WTC11 (cell line): ENCODE measurements around the gene ZNF358. TPM values are rescaled to one million over a fixed set of nuclear protein-coding genes. Genes with fewer than 3 reads are reported as not detected.

Experiments used
- ATAC-seq: fragments of 200-7000 bp; cut with Tn5 transposase; 2 replicates; pipeline ENCODE4 v1.10.0; 2021; ENCODE audit warnings: mild to moderate bottlenecking, moderate library complexity
- CTCF ChIA-PET: fragments of 300-600 bp; sonication (Branson Sonifier 250); formaldehyde crosslinking; loops from one replicate; lab custom pipeline; 2021; ENCODE audit warnings: antibody characterized with exemption; lab: Charles Lee
- POLR2A ChIA-PET: fragments of 350-600 bp; sonication (Branson Sonifier 250); formaldehyde crosslinking; loops from one replicate; lab custom pipeline; 2021; ENCODE audit warnings: antibody characterized with exemption; lab: Charles Lee
- DNase-seq: peaks from one replicate; pipeline ENCODE4 v3.0.0; 2021; ENCODE audit warnings: low spot score
- H3K27ac Mint-ChIP-seq: 2 replicates; pipeline ENCODE4 v1.8.0; 2021; ENCODE audit warnings: mixed read lengths
- H3K27me3 Mint-ChIP-seq: 2 replicates; pipeline ENCODE4 v1.8.0; 2021; ENCODE audit warnings: low read depth, mild to moderate bottlenecking, moderate library complexity, mixed read lengths
- H3K36me3 Mint-ChIP-seq: 2 replicates; pipeline ENCODE4 v1.8.0; 2021; ENCODE audit warnings: mixed read lengths
- H3K4me1 Mint-ChIP-seq: 2 replicates; pipeline ENCODE4 v1.8.0; 2022; ENCODE audit warnings: mixed read lengths
- H3K4me3 Mint-ChIP-seq: 2 replicates; pipeline ENCODE4 v1.8.0; 2021; ENCODE audit warnings: mild to moderate bottlenecking, moderate library complexity, mixed read lengths
- H3K9me3 Mint-ChIP-seq: 2 replicates; pipeline ENCODE4 v1.8.0; 2021; ENCODE audit warnings: mixed read lengths
- CREB1 ChIP-seq: sonication (generic); formaldehyde crosslinking; IDR thresholded peaks from 2 replicates; pipeline ENCODE4 v1.8.0; 2023; ENCODE audit warnings: mild to moderate bottlenecking, missing genetic modification reagents
- ESRRA ChIP-seq: sonication (generic); formaldehyde crosslinking; IDR thresholded peaks from 2 replicates; pipeline ENCODE4 v1.8.1; 2022; ENCODE audit warnings: mild to moderate bottlenecking, missing genetic modification reagents, borderline replicate concordance
- ETV6 ChIP-seq: sonication (generic); formaldehyde crosslinking; IDR thresholded peaks from 2 replicates; pipeline ENCODE4 v1.8.1; 2022; ENCODE audit warnings: mild to moderate bottlenecking, missing genetic modification reagents
- FOXK1 ChIP-seq: sonication (generic); formaldehyde crosslinking; IDR thresholded peaks from 2 replicates; pipeline ENCODE4 v1.8.0; 2022; ENCODE audit warnings: mild to moderate bottlenecking, moderate library complexity, missing genetic modification reagents
- GABPB1 ChIP-seq: sonication (generic); formaldehyde crosslinking; IDR thresholded peaks from 2 replicates; pipeline ENCODE4 v1.8.1; 2023; ENCODE audit warnings: mild to moderate bottlenecking, missing genetic modification reagents
- GTF2I ChIP-seq: fragments of 250-450 bp; sonication (Bioruptor Pico); conservative IDR thresholded peaks from 2 replicates; pipeline ENCODE4 v1.4.0; 2021; ENCODE audit warnings: mild to moderate bottlenecking
- JAZF1 ChIP-seq: fragments of 250-450 bp; sonication (Bioruptor Pico); IDR thresholded peaks from 2 replicates; pipeline ENCODE4 v1.9.0; 2021; ENCODE audit warnings: moderate library complexity, mild to moderate bottlenecking, inconsistent platforms
- MXD4 ChIP-seq: fragments of 250-450 bp; sonication (Bioruptor Pico); IDR thresholded peaks from 2 replicates; pipeline ENCODE4 v1.8.0; 2021; ENCODE audit warnings: mild to moderate bottlenecking, moderate library complexity, borderline replicate concordance
- MYBL2 ChIP-seq: sonication (generic); formaldehyde crosslinking; IDR thresholded peaks from 2 replicates; pipeline ENCODE4 v1.8.1; 2023; ENCODE audit warnings: mild to moderate bottlenecking, moderate library complexity, missing genetic modification reagents
- NFYB ChIP-seq: sonication (generic); formaldehyde crosslinking; conservative IDR thresholded peaks from 2 replicates; pipeline ENCODE4 v1.8.0; 2022; ENCODE audit warnings: low read depth, missing genetic modification reagents
- NR2C2 ChIP-seq: sonication (generic); formaldehyde crosslinking; IDR thresholded peaks from 2 replicates; pipeline ENCODE4 v1.8.0; 2022; ENCODE audit warnings: mild to moderate bottlenecking, missing genetic modification reagents
- PRRX2 ChIP-seq: fragments of 250-450 bp; sonication (Bioruptor Pico); IDR thresholded peaks from 2 replicates; pipeline ENCODE4 v1.8.0; 2021; ENCODE audit warnings: mild to moderate bottlenecking
- SMAD4 ChIP-seq: sonication (generic); formaldehyde crosslinking; IDR thresholded peaks from 2 replicates; pipeline ENCODE4 v1.8.0; 2022; ENCODE audit warnings: mild to moderate bottlenecking, missing genetic modification reagents
- TCF7 ChIP-seq: sonication (generic); formaldehyde crosslinking; IDR thresholded peaks from 2 replicates; pipeline ENCODE4 v1.8.0; 2022; ENCODE audit warnings: mild to moderate bottlenecking, low read depth, missing genetic modification reagents, moderate library complexity
- TEAD1 ChIP-seq: sonication (generic); formaldehyde crosslinking; IDR thresholded peaks from 2 replicates; pipeline ENCODE4 v1.8.0; 2022; ENCODE audit warnings: mild to moderate bottlenecking, missing genetic modification reagents
- TP53 ChIP-seq: sonication (generic); formaldehyde crosslinking; IDR thresholded peaks from 2 replicates; pipeline ENCODE4 v1.8.1; 2023; ENCODE audit warnings: mild to moderate bottlenecking, missing genetic modification reagents
- ZNF138 ChIP-seq: sonication (generic); formaldehyde crosslinking; conservative IDR thresholded peaks from 2 replicates; pipeline ENCODE4 v1.8.1; 2022; ENCODE audit warnings: mild to moderate bottlenecking, moderate library complexity, missing genetic modification reagents
- ZNF219 ChIP-seq: sonication (generic); formaldehyde crosslinking; IDR thresholded peaks from 2 replicates; pipeline ENCODE4 v1.8.0; 2023; ENCODE audit warnings: missing genetic modification reagents, mild to moderate bottlenecking, borderline replicate concordance
- total RNA-seq: library from RNA; stranded (reverse); gene quantifications from 3 replicates; pipeline ENCODE4 v1.2.3, GENCODE V29; 2021
- TF ChIP-seq, protein P1 (sequence below): fragments of 200-600 bp; IDR thresholded peaks from 2 replicates; pipeline ENCODE4 v1.8.0; 2022; ENCODE audit warnings: antibody characterized with exemption
- TF ChIP-seq, protein P2 (sequence below): sonication (generic); formaldehyde crosslinking; IDR thresholded peaks from 2 replicates; pipeline ENCODE4 v1.8.1; 2023; ENCODE audit warnings: mild to moderate bottlenecking, moderate library complexity, missing genetic modification reagents
- TF ChIP-seq, protein P3 (sequence below): sonication (generic); formaldehyde crosslinking; IDR thresholded peaks from 2 replicates; pipeline ENCODE4 v1.8.1; 2023; ENCODE audit warnings: mild to moderate bottlenecking, missing genetic modification reagents, moderate library complexity
- TF ChIP-seq, protein P4 (sequence below): sonication (generic); formaldehyde crosslinking; IDR thresholded peaks from 2 replicates; pipeline ENCODE4 v1.8.1; 2022; ENCODE audit warnings: missing genetic modification reagents, borderline replicate concordance
- TF ChIP-seq, protein P5 (sequence below): sonication (generic); formaldehyde crosslinking; IDR thresholded peaks from 2 replicates; pipeline ENCODE4 v1.8.0; 2022; ENCODE audit warnings: missing genetic modification reagents

Gene ZNF358
- total RNA-seq, 1 experiment from 2014 or later: 37.5 TPM

DNA sequence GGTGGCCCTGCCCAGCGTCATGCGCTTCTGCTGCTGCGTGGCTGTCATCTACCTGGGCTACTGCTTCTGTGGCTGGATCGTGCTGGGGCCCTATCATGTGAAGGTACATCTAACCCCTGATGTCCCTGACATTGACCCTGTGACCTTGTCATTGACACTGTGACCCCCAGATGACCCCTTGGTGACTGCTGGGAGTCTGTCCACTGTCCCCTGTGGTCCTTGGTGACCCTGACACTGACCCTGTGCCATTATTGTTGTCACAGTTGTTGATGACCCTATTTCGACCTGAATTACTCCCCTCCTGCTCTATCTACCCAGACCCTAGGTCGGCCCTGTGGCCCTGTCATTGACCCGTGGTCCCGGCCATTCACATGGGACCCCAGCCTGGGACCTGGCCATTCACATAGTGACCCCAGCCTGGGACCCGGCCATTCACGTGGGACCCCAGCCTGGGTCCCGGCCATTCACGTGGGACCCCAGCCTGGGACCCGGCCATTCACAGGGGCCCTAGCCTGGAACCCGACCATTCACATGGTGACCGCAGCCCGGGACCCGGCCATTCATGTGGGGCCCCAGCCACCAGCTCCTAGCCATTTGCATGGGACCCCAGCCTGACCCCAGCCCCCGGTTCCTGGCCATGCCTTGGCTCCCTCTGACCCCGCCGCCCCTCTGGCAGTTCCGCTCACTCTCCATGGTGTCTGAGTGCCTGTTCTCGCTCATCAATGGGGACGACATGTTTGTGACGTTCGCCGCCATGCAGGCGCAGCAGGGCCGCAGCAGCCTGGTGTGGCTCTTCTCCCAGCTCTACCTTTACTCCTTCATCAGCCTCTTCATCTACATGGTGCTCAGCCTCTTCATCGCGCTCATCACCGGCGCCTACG is 13.9 kb downstream of the ZNF358 start:
- ATAC-seq: no peak
- H3K4me1 Mint-ChIP-seq: no peaks in the 10 kb centered on the region
- DNase-seq: no peak
- ChIA-PET CTCF (no interaction called here), POLR2A (no interaction called here)
- no peaks in the 10 kb centered on the region for H3K27me3 Mint-ChIP-seq
- H3K9me3 Mint-ChIP-seq: no peaks in the 10 kb centered on the region
- no peak overlapping the region for H3K27ac Mint-ChIP-seq
- H3K4me3 Mint-ChIP-seq: no peak overlapping the region
- TF ChIP-seq CREB1 (CRISPR knock-in tag): no peak
- TF ChIP-seq ZNF219 (CRISPR knock-in tag): no peak
- no peak for TF ChIP-seq GABPB1 (CRISPR knock-in tag)
- TF ChIP-seq NR2C2 (CRISPR knock-in tag): no peak
- no peak for TF ChIP-seq MYBL2 (CRISPR knock-in tag)
- no peak for TF ChIP-seq JAZF1 (CRISPR knock-in tag)
- no peak for TF ChIP-seq NFYB (CRISPR knock-in tag)
- TF ChIP-seq TEAD1 (CRISPR knock-in tag): no peak
- no peak for TF ChIP-seq TP53 (CRISPR knock-in tag)
- TF ChIP-seq PRRX2: no peak
- TF ChIP-seq, protein P1, sequence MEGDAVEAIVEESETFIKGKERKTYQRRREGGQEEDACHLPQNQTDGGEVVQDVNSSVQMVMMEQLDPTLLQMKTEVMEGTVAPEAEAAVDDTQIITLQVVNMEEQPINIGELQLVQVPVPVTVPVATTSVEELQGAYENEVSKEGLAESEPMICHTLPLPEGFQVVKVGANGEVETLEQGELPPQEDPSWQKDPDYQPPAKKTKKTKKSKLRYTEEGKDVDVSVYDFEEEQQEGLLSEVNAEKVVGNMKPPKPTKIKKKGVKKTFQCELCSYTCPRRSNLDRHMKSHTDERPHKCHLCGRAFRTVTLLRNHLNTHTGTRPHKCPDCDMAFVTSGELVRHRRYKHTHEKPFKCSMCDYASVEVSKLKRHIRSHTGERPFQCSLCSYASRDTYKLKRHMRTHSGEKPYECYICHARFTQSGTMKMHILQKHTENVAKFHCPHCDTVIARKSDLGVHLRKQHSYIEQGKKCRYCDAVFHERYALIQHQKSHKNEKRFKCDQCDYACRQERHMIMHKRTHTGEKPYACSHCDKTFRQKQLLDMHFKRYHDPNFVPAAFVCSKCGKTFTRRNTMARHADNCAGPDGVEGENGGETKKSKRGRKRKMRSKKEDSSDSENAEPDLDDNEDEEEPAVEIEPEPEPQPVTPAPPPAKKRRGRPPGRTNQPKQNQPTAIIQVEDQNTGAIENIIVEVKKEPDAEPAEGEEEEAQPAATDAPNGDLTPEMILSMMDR: no peak
- TF ChIP-seq, protein P2, sequence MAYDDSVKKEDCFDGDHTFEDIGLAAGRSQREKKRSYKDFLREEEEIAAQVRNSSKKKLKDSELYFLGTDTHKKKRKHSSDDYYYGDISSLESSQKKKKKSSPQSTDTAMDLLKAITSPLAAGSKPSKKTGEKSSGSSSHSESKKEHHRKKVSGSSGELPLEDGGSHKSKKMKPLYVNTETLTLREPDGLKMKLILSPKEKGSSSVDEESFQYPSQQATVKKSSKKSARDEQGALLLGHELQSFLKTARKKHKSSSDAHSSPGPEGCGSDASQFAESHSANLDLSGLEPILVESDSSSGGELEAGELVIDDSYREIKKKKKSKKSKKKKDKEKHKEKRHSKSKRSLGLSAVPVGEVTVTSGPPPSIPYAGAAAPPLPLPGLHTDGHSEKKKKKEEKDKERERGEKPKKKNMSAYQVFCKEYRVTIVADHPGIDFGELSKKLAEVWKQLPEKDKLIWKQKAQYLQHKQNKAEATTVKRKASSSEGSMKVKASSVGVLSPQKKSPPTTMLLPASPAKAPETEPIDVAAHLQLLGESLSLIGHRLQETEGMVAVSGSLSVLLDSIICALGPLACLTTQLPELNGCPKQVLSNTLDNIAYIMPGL (CRISPR knock-in tag): no peak
- TF ChIP-seq, protein P3, sequence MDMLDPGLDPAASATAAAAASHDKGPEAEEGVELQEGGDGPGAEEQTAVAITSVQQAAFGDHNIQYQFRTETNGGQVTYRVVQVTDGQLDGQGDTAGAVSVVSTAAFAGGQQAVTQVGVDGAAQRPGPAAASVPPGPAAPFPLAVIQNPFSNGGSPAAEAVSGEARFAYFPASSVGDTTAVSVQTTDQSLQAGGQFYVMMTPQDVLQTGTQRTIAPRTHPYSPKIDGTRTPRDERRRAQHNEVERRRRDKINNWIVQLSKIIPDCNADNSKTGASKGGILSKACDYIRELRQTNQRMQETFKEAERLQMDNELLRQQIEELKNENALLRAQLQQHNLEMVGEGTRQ (CRISPR knock-in tag): no peak
- no peak for TF ChIP-seq FOXK1 (CRISPR knock-in tag)
- no peak for TF ChIP-seq ZNF138
- TF ChIP-seq, protein P4, sequence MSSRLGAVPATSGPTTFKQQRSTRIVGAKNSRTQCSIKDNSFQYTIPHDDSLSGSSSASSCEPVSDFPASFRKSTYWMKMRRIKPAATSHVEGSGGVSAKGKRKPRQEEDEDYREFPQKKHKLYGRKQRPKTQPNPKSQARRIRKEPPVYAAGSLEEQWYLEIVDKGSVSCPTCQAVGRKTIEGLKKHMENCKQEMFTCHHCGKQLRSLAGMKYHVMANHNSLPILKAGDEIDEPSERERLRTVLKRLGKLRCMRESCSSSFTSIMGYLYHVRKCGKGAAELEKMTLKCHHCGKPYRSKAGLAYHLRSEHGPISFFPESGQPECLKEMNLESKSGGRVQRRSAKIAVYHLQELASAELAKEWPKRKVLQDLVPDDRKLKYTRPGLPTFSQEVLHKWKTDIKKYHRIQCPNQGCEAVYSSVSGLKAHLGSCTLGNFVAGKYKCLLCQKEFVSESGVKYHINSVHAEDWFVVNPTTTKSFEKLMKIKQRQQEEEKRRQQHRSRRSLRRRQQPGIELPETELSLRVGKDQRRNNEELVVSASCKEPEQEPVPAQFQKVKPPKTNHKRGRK (CRISPR knock-in tag): no peak
- H3K36me3 Mint-ChIP-seq: peaks cover 5% of the 10 kb centered on the region; the same call in 1 of the 2 replicates

DNA sequence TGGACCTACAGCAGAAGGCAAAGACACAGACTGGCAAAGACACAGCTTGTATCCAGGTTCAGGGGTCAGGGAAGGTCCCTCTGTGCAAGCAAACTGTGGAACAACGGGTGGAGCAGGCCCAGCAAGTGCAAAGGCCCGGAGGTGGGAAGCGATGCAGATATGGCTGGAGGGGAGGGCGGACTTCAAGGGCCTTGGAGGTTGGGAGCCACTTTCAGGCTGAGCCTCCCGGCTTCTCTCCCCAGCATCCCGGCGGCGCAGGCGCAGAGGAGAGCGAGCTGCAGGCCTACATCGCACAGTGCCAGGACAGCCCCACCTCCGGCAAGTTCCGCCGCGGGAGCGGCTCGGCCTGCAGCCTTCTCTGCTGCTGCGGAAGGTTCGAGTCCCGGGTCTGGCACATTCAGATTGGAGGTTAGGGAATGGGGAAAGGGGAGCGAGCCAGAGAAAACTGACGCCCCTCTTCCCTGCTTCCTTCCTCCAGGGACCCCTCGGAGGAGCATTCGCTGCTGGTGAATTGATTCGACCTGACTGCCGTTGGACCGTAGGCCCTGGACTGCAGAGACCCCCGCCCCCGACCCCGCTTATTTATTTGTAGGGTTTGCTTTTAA is 17.5 kb downstream of the ZNF358 start:
- H3K27me3 Mint-ChIP-seq: no peaks in the 10 kb centered on the region
- CTCF ChIA-PET: interaction anchor here (1.1 to 2.9 kb wide), 5 partner anchors 11 to 179 kb away, joined by 3 to 10 read pairs (median 5); partner anchors contain the start of genes MCOLN1 and TRAPPC5
- POLR2A ChIA-PET: interaction anchor here (0.7 kb wide), 1 partner anchor 26 kb away, joined by 3 read pairs; no protein-coding TSS in a partner anchor
- H3K9me3 Mint-ChIP-seq: no peaks in the 10 kb centered on the region
- H3K4me3 Mint-ChIP-seq: peak overlapping the region; percentile 97
- DNase-seq (peak; percentile 66), ATAC-seq (peak; percentile 11)
- H3K36me3 Mint-ChIP-seq: peaks cover 11% of the 10 kb centered on the region; the same call in 1 of the 2 replicates
- H3K4me1 Mint-ChIP-seq: peaks cover 4% of the 10 kb centered on the region; the same call in 1 of the 2 replicates
- peak overlapping the region; percentile 49 for H3K27ac Mint-ChIP-seq
- TF ChIP-seq CREB1 (CRISPR knock-in tag) (no peak), SMAD4 (no peak), JAZF1 (CRISPR knock-in tag) (no peak), ETV6 (CRISPR knock-in tag) (peak; percentile 9; the same call in 1 of the 2 replicates), TCF7 (CRISPR knock-in tag) (no peak), MXD4 (CRISPR knock-in tag) (no peak), GTF2I (CRISPR knock-in tag) (peak; percentile 79; the same call in 1 of the 2 replicates), ESRRA (no peak), ZNF138 (no peak)
- TF ChIP-seq, protein P5, sequence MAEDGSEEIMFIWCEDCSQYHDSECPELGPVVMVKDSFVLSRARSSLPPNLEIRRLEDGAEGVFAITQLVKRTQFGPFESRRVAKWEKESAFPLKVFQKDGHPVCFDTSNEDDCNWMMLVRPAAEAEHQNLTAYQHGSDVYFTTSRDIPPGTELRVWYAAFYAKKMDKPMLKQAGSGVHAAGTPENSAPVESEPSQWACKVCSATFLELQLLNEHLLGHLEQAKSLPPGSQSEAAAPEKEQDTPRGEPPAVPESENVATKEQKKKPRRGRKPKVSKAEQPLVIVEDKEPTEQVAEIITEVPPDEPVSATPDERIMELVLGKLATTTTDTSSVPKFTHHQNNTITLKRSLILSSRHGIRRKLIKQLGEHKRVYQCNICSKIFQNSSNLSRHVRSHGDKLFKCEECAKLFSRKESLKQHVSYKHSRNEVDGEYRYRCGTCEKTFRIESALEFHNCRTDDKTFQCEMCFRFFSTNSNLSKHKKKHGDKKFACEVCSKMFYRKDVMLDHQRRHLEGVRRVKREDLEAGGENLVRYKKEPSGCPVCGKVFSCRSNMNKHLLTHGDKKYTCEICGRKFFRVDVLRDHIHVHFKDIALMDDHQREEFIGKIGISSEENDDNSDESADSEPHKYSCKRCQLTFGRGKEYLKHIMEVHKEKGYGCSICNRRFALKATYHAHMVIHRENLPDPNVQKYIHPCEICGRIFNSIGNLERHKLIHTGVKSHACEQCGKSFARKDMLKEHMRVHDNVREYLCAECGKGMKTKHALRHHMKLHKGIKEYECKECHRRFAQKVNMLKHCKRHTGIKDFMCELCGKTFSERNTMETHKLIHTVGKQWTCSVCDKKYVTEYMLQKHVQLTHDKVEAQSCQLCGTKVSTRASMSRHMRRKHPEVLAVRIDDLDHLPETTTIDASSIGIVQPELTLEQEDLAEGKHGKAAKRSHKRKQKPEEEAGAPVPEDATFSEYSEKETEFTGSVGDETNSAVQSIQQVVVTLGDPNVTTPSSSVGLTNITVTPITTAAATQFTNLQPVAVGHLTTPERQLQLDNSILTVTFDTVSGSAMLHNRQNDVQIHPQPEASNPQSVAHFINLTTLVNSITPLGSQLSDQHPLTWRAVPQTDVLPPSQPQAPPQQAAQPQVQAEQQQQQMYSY: 0 out of 2 replicates have a peak, but pooled peaks have one; percentile 43
